Mesenchymal stem cell (in vitro differentiated cells and primary cell): Measurements from ENCODE around the gene PIGV.
A peak's percentile ranks its signal among the peaks of the same experiment; 100 is the strongest.

Source experiments
- DNase-seq: peaks from one replicate; pipeline ENCODE4 v3.0.0-alpha.2; 2013
- H2AFZ ChIP-seq: one replicate; pipeline ENCODE4 v1.6.1; 2013; ENCODE audit warnings: low read depth, mild to moderate bottlenecking, control low read depth, inconsistent platforms, low read length, moderate library complexity
- H2AK5ac ChIP-seq: 2 replicates; pipeline ENCODE4 v1.6.1; 2013; ENCODE audit warnings: low read length, moderate library complexity, mild to moderate bottlenecking, inconsistent platforms; ENCODE audit not compliant: severe bottlenecking
- H2BK120ac ChIP-seq: one replicate; pipeline ENCODE4 v1.6.1; 2013; ENCODE audit warnings: low read depth, mild to moderate bottlenecking, inconsistent platforms, low read length, moderate library complexity
- H2BK12ac ChIP-seq, 2 experiments: one replicate each; pipeline ENCODE4 v1.6.1; 2013; ENCODE audit warnings: inconsistent platforms in 2 of 2, low read length in 2 of 2, mild to moderate bottlenecking in 2 of 2, moderate library complexity in 2 of 2, control low read depth in 1 of 2
- H2BK15ac ChIP-seq: one replicate; pipeline ENCODE4 v1.6.1; 2013; ENCODE audit warnings: mild to moderate bottlenecking, low read depth, inconsistent platforms; ENCODE audit not compliant: poor library complexity, severe bottlenecking
- H2BK5ac ChIP-seq: 2 replicates; pipeline ENCODE4 v1.6.1; 2013; ENCODE audit warnings: low read depth, mild to moderate bottlenecking, low read length, control low read depth, inconsistent platforms; ENCODE audit not compliant: poor library complexity, severe bottlenecking
- H3K14ac ChIP-seq, 2 experiments: one replicate each; pipeline ENCODE4 v1.6.1; 2013; ENCODE audit warnings: inconsistent platforms in 2 of 2, low read length in 2 of 2, control low read depth in 1 of 2, mild to moderate bottlenecking in 1 of 2, moderate library complexity in 1 of 2
- H3K18ac ChIP-seq, 2 experiments: one replicate each; pipeline ENCODE4 v1.6.1; 2013; ENCODE audit warnings: inconsistent platforms in 2 of 2, low read length in 2 of 2, control low read depth in 1 of 2, low read depth in 1 of 2, mild to moderate bottlenecking in 1 of 2
- H3K23ac ChIP-seq, 2 experiments: one replicate each; pipeline ENCODE4 v1.6.1; 2013; ENCODE audit warnings: inconsistent platforms in 2 of 2, low read length in 2 of 2, mild to moderate bottlenecking in 2 of 2, moderate library complexity in 2 of 2, control low read depth in 1 of 2
- H3K27ac ChIP-seq: 2 replicates; pipeline ENCODE4 v1.5.1; 2013; ENCODE audit warnings: mild to moderate bottlenecking, moderate library complexity, low read length, control low read depth, inconsistent platforms; ENCODE audit not compliant: poor library complexity, severe bottlenecking
- H3K27me3 ChIP-seq, 2 experiments: 2 replicates each; pipeline versions ENCODE4 v1.6.1 to v1.7.0; 2013; ENCODE audit warnings: low read length in 2 of 2, mild to moderate bottlenecking in 2 of 2, moderate library complexity in 2 of 2, control low read depth in 1 of 2, inconsistent platforms in 1 of 2; ENCODE audit not compliant: control insufficient read depth in 1 of 2, insufficient read depth in 1 of 2
- H3K36me3 ChIP-seq, 2 experiments: 2 replicates each; pipeline versions ENCODE4 v1.6.1 to v1.7.0; 2013; ENCODE audit warnings: low read length in 2 of 2, control low read depth in 1 of 2, inconsistent platforms in 1 of 2, low read depth in 1 of 2, mild to moderate bottlenecking in 1 of 2; ENCODE audit not compliant: insufficient read depth in 2 of 2, control insufficient read depth in 1 of 2
- H3K4ac ChIP-seq, 2 experiments: one replicate each; pipeline ENCODE4 v1.6.1; 2013; ENCODE audit warnings: inconsistent platforms in 2 of 2, low read length in 2 of 2, mild to moderate bottlenecking in 2 of 2, moderate library complexity in 2 of 2, control low read depth in 1 of 2, low read depth in 1 of 2
- H3K4me1 ChIP-seq: 2 replicates; pipeline ENCODE4 v1.6.1; 2013; ENCODE audit warnings: low read depth, low read length, control low read depth; ENCODE audit not compliant: control insufficient read depth, insufficient read depth
- H3K4me2 ChIP-seq: 2 replicates; pipeline ENCODE4 v1.6.1; 2013; ENCODE audit warnings: low read length, mild to moderate bottlenecking, inconsistent platforms; ENCODE audit not compliant: poor library complexity, severe bottlenecking
- H3K4me3 ChIP-seq, 2 experiments: 2 replicates each; pipeline versions ENCODE4 v1.5.1 to v1.7.0; 2013; ENCODE audit warnings: low read length in 2 of 2, mild to moderate bottlenecking in 2 of 2, control low read depth in 1 of 2, low read depth in 1 of 2; ENCODE audit not compliant: insufficient read depth in 1 of 2
- H3K79me1 ChIP-seq: replicated peaks from 2 replicates; pipeline ENCODE4 v1.6.1; 2013; ENCODE audit warnings: mild to moderate bottlenecking, control low read depth, low read length, inconsistent platforms; ENCODE audit not compliant: poor library complexity, severe bottlenecking
- H3K9ac ChIP-seq: 2 replicates; pipeline ENCODE4 v1.7.0; 2013; ENCODE audit warnings: mild to moderate bottlenecking, low read length, moderate library complexity
- H3K9me3 ChIP-seq: 2 replicates; pipeline ENCODE4 v1.7.0; 2013; ENCODE audit warnings: mild to moderate bottlenecking, low read length; ENCODE audit not compliant: control insufficient read depth
- H4K8ac ChIP-seq: one replicate; pipeline ENCODE4 v1.6.1; 2013; ENCODE audit warnings: inconsistent platforms, mild to moderate bottlenecking, low read length, moderate library complexity
- H4K91ac ChIP-seq: one replicate; pipeline ENCODE4 v1.6.1; 2013; ENCODE audit warnings: mild to moderate bottlenecking, low read length, inconsistent platforms
- WGBS: methylation state at CpG from one replicate; pipeline ENCODE4 v1.1.7; 2013; ENCODE audit warnings: mixed read lengths; 5-methylcytosine and 5-hydroxymethylcytosine counted together

PIGV gene

GRCh38 chr1:26827106-26827604, 39.4 kb downstream of the PIGV start:
- peak overlapping the region; percentile 6 to 49 for H3K18ac ChIP-seq
- peak overlapping the region; percentile 1 for H2BK120ac ChIP-seq
- H3K14ac ChIP-seq = peak overlapping the region; percentile 87 to 89
- H3K4me3 ChIP-seq = peak overlapping the region; percentile 81 to 85
- no peak overlapping the region for H2AK5ac ChIP-seq
- DNase-seq = no peak
- peaks cover 7 to 9% of the 10 kb centered on the region in 2 experiments for H3K36me3 ChIP-seq
- no peak overlapping the region for H2AFZ ChIP-seq
- peak overlapping the region; percentile 84 for H3K9ac ChIP-seq
- WGBS = 10% methylated on average over 17 of the region's 17 CpGs
- peaks cover 25% of the 10 kb centered on the region for H3K4me1 ChIP-seq
- H2BK5ac ChIP-seq = no peak overlapping the region
- no peak overlapping the region for H4K8ac ChIP-seq
- H3K27me3 ChIP-seq = no peaks in the 10 kb centered on the region
- peak overlapping the region; percentile 65 for H4K91ac ChIP-seq
- peak overlapping the region; percentile 32 to 81 for H3K4ac ChIP-seq
- peak overlapping the region; percentile 97 for H3K4me2 ChIP-seq
- H2BK15ac ChIP-seq = peak overlapping the region; percentile 83
- H3K9me3 ChIP-seq = no peaks in the 10 kb centered on the region
- peak overlapping the region in 1 of 2 experiments; percentile 84 for H3K23ac ChIP-seq
- no peak overlapping the region for H3K27ac ChIP-seq
- H2BK12ac ChIP-seq = peak overlapping the region in 1 of 2 experiments; percentile 56
- H3K79me1 ChIP-seq = peaks cover 22% of the 10 kb centered on the region

- H2BK120ac ChIP-seq = peak overlapping the region; percentile 1
- no peak overlapping the region for H4K91ac ChIP-seq
- H3K27me3 ChIP-seq = no peaks in the 10 kb centered on the region
- H3K23ac ChIP-seq = no peak overlapping the region
- H2BK12ac ChIP-seq = no peak overlapping the region
- peaks cover 25% of the 10 kb centered on the region for H3K4me1 ChIP-seq
- H2AFZ ChIP-seq = no peak overlapping the region
- peaks cover 27% of the 10 kb centered on the region for H3K79me1 ChIP-seq
- H3K14ac ChIP-seq = peak overlapping the region in 1 of 2 experiments; percentile 87
- no peak overlapping the region for H4K8ac ChIP-seq
- DNase-seq = no peak
- no peak overlapping the region for H3K18ac ChIP-seq
- no peaks in the 10 kb centered on the region for H3K9me3 ChIP-seq
- H3K36me3 ChIP-seq = peaks cover 12 to 14% of the 10 kb centered on the region in 2 experiments
- WGBS = 45% methylated on average over 10 of the region's 11 CpGs
- no peak overlapping the region for H2AK5ac ChIP-seq
- H2BK15ac ChIP-seq = no peak overlapping the region
- H3K4me2 ChIP-seq = peak overlapping the region; percentile 97
- no peak overlapping the region for H2BK5ac ChIP-seq
- H3K4me3 ChIP-seq = peak overlapping the region; percentile 81 to 85
- H3K27ac ChIP-seq = no peak overlapping the region
- H3K4ac ChIP-seq = no peak overlapping the region
- peak overlapping the region; percentile 84 for H3K9ac ChIP-seq
These were observed 39.9 kb downstream of the PIGV start for GRCh38 chr1:26827663-26828062.

GRCh38 chr1:26828411-26828991, 40.8 kb downstream of the PIGV start:
- Histone ChIP-seq H3K14ac (no peak overlapping the region), H2AK5ac (peak overlapping the region; percentile 2), H2BK12ac (no peak overlapping the region), H3K27me3 (no peaks in the 10 kb centered on the region), H3K4me1 (peaks cover 29% of the 10 kb centered on the region), H3K4me2 (peak overlapping the region; percentile 26), H3K23ac (no peak overlapping the region), H2AFZ (no peak overlapping the region), H3K79me1 (peaks cover 29% of the 10 kb centered on the region), H3K4ac (no peak overlapping the region), H2BK120ac (no peak overlapping the region), H3K9me3 (no peaks in the 10 kb centered on the region), H4K8ac (no peak overlapping the region), H3K9ac (peak overlapping the region; percentile 27), H3K36me3 (peaks cover 18 to 23% of the 10 kb centered on the region in 2 experiments), H3K18ac (no peak overlapping the region), H3K4me3 (peak overlapping the region in 1 of 2 experiments; percentile 48), H4K91ac (no peak overlapping the region), H2BK5ac (no peak overlapping the region), H2BK15ac (no peak overlapping the region), H3K27ac (no peak overlapping the region)
- WGBS = 60% methylated on average over 3 of the region's 4 CpGs
- no peak for DNase-seq

- H2BK120ac ChIP-seq = no peak overlapping the region
- no peak overlapping the region for H4K91ac ChIP-seq
- 90% methylated on average over 4 of the region's 6 CpGs for WGBS
- H4K8ac ChIP-seq = no peak overlapping the region
- peaks cover 33% of the 10 kb centered on the region for H3K4me1 ChIP-seq
- peak overlapping the region in 1 of 2 experiments; percentile 48 for H3K4me3 ChIP-seq
- H3K18ac ChIP-seq = no peak overlapping the region
- no peak overlapping the region for H3K9ac ChIP-seq
- H3K4me2 ChIP-seq = no peak overlapping the region
- no peak overlapping the region for H2AK5ac ChIP-seq
- DNase-seq = no peak
- no peak overlapping the region for H3K14ac ChIP-seq
- no peak overlapping the region for H3K23ac ChIP-seq
- no peak overlapping the region for H3K4ac ChIP-seq
- H3K27ac ChIP-seq = no peak overlapping the region
- no peak overlapping the region for H2BK5ac ChIP-seq
- H3K36me3 ChIP-seq = peaks cover 27 to 31% of the 10 kb centered on the region in 2 experiments
- peaks cover 35% of the 10 kb centered on the region for H3K79me1 ChIP-seq
- no peaks in the 10 kb centered on the region for H3K27me3 ChIP-seq
- H2BK12ac ChIP-seq = no peak overlapping the region
- H2BK15ac ChIP-seq = no peak overlapping the region
- no peaks in the 10 kb centered on the region for H3K9me3 ChIP-seq
- no peak overlapping the region for H2AFZ ChIP-seq
These were observed 41.6 kb downstream of the PIGV start for GRCh38 chr1:26829184-26829911.
